Erythroblast (primary cell): ENCODE results near the gene EEIG2.

ENCODE experiments used
- DNase-seq, 2 experiments: peaks; one replicate each; lab custom pipeline; 2025; lab: John Stamatoyannopoulos, UW
- GATA1 ChIP-seq: IDR thresholded peaks from 2 replicates; pipeline ENCODE4 v1.6.1; 2011; ENCODE audit warnings: low read depth, mild to moderate bottlenecking, control low read depth, low read length, moderate library complexity
- POLR2A ChIP-seq: IDR thresholded peaks from 2 replicates; pipeline ENCODE4 v1.6.1; 2011; ENCODE audit warnings: mild to moderate bottlenecking, low read length

Gene EEIG2

GRCh38 chr1:108560189-108560873 is 431 bp downstream of the EEIG2 start:
- DNase-seq: peak in 1 of 2 experiments; percentile 74
- TF ChIP-seq GATA1 (no peak), POLR2A (no peak)

GRCh38 chr1:108560874-108561459 is 1.1 kb downstream of the EEIG2 start:
- DNase-seq: peak; percentile 87 to 90
- TF ChIP-seq POLR2A (peak; percentile 93), GATA1 (no peak)

DNA sequence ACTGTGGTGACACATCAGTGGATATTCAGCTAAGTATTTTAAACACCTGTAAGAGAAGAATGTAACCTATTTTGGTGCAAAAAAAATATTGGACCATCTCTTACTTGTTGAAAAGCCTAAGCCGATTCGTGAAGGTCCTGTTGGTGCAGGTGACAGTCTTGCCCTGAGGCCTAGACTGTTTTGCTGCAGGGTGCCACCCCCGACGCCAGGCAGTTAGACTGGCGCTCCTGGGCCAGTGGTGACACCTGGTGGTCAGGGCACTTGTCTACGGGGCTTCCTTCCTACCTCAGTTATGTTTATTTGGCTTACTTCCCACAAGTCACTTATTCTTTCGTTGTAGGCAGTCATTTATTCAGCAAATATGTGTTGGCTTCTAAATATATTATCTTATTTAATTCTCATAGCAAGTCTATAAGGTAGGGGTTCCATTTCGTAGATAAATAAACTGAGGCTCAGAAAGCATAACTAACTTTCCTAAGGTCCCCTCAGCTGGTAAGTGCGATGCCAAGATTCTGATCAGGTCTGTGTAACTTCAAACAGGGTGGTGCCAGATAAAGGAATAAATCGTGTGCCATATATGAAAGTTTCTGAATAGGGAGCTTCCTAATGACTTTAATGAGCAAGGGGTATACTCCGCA is 1.9 kb downstream of the EEIG2 start:
- TF ChIP-seq GATA1: no peak
- no peak for TF ChIP-seq POLR2A
- DNase-seq: peak; percentile 88 to 89

GRCh38 chr1:108563808-108564207 is 3.9 kb downstream of the EEIG2 start:
- peak; percentile 51 to 79 for DNase-seq
- TF ChIP-seq POLR2A: no peak

DNA sequence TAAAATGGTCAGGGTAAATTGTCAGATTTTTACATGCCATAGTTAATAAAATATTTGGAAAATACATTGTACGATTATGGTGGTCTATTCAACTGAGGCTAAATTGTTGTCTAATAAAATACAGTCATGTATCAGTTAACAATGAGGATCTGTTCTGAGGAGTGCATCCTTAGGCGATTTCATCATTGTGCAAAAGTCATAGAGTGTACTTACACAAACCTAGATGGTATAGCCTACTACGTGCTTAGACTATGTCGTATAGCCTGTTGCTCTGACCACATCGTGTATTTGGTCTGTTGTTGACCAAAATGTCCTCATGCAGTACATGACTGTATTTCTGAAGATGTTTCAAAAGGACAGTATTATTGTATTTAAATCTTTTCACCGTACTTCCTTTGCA is 5.2 kb downstream of the EEIG2 start:
- TF ChIP-seq POLR2A (no peak), GATA1 (no peak)
- no peak for DNase-seq

- TF ChIP-seq GATA1: no peak
- TF ChIP-seq POLR2A: no peak
- no peak for DNase-seq
Measured at GRCh38 chr1:108565512-108565911, 5.6 kb downstream of the EEIG2 start.

DNA sequence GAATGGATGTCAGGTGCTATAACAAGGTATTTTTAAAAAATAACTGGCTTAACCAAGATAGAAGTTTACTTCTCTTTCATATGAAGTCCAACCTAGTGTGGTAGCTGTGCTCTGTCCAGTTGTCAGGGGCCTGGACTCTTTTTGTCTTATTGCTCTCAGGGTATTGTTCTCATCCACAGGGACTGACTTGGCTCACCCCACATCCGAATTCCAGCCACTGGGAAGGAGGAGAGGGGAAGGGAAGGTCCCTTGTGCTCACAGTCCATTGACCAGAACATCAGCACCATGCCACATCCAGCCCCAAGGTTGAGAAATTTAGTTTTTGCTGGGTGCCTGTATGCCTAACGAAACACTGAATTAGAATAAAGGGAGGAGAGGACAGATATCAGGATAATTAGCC is 8.7 kb downstream of the EEIG2 start:
- no peak for DNase-seq
- TF ChIP-seq GATA1 (no peak), POLR2A (no peak)

GRCh38 chr1:108569097-108569728 is 9.3 kb downstream of the EEIG2 start:
- no peak for DNase-seq
- no peak for TF ChIP-seq POLR2A
- TF ChIP-seq GATA1: no peak

DNA sequence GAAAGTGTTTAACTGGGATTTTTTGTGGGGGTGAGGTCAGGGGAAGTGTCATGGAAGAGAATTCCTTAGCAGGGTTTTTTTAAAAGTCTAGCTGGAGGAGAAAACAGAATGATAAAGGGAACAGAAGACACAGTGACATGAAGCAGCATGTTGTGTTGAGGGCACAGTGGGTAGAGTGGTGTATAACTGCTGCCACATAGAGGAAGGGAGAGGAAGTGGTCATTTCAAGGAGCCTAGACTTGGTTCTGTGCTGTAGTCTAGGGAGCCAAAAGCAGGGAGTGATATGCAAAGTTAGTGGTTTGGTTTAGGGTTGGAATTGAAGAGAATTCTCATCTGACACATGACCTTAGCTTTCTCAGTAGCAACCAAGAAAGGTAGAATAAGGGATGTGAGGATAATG is 10.2 kb downstream of the EEIG2 start:
- DNase-seq: peak; percentile 64 to 65
- TF ChIP-seq GATA1: no peak
- no peak for TF ChIP-seq POLR2A

GRCh38 chr1:108570998-108571401 is 11.1 kb downstream of the EEIG2 start:
- DNase-seq: no peak
- TF ChIP-seq POLR2A: no peak
- no peak for TF ChIP-seq GATA1

- TF ChIP-seq GATA1 (no peak), POLR2A (no peak)
- DNase-seq: no peak
Measured at GRCh38 chr1:108572182-108572581, 12.3 kb downstream of the EEIG2 start.

GRCh38 chr1:108573183-108573582 is 13.3 kb downstream of the EEIG2 start:
- TF ChIP-seq POLR2A: no peak
- no peak for DNase-seq

DNA sequence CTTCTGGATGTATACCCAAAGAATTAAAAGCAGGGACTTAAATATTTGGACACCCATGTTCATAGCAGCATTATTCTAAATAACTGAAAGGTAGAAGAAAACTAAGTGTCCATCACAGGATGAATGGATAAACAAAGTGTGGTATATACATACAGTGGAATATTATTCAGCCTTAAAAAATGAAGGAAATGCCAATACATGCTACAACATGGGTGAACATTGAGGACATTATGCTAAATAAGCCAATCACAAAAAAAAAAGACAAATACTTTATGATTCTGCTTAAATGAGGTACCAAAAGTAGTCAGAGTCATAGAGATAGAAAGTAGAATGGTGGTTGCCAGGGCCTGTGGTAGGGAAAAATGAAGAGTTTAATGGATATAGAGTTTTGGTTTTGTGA is 14.1 kb downstream of the EEIG2 start:
- TF ChIP-seq GATA1: no peak
- TF ChIP-seq POLR2A: no peak
- no peak for DNase-seq

DNA sequence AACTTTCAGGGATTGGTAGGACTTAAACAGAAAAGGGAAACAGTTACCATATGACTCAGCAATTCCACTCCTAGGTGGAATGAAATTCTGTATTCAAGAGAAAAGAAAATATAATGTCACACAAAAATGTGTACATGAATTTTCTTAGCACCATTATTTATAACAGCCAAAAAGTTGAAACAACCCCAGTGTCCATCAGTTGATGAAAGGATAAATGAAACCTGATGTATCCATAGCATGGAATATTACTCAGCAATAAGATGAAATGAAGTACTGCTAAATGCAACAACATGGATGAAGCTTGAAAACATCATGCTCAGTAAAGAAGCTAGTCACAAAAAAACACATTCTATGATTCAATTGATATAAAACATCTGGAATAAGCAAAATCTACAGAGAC is 15.5 kb downstream of the EEIG2 start:
- DNase-seq: no peak

More for the DNA sequence above, 15.5 kb downstream of the EEIG2 start:
- TF ChIP-seq GATA1 (no peak), POLR2A (no peak)
